Measurements from ENCODE around the gene GAREM1.

GAREM1 gene

DNA sequence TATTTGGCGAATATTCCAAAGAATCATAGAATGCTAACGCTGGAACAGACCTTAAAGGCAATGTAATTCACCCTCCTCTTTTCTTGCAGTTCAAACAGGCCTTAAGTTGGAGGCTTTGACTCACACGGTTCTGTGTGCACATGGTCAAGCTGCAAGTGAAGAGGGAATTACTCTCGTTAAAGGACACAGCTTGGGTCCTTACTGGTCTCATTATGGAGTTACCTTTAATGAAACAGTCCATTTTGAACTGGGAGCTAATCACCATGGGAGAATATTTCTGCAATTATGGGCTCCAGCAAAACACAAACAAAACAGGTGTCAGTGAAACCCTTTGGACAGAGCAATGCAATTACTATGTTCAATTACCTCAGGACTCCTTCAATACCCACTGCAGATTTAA lies 135.5 kb downstream of the GAREM1 start:
- DNase-seq (ENCODE audit: low read depth in 2 of 3, low spot score in 1 of 3), result no peak

- DNase-seq (ENCODE audit: low read depth in 2 of 3, low spot score in 1 of 3), result no peak
Measured at GRCh38 chr18:32333781-32334180, 136.9 kb downstream of the GAREM1 start.

GRCh38 chr18:32332708-32333107 lies 138.0 kb downstream of the GAREM1 start:
- no peak for DNase-seq (ENCODE audit: low read depth in 2 of 3, low spot score in 1 of 3)

GRCh38 chr18:32328974-32329373 lies 141.7 kb downstream of the GAREM1 start:
- no peak for DNase-seq (ENCODE audit: low read depth in 2 of 3, low spot score in 1 of 3)

DNA sequence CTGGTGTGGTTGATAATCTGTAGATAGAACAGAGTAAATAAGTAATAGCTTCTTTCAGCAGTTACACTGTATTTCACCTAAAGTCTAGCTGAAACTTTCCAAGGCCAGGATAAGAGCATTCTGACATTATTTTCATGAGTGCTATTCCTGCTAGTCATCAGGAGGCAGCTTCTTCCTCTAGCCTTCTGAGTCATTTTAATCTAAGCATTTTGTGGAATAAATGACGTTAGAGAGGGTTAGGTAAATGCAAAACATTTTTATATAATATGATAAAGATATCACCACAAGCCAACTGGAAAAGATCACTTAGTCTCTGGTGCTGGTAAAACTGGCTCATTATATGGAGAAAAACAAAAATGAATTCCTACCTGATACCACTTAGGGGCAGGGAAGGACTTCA lies 142.3 kb downstream of the GAREM1 start:
- DNase-seq (ENCODE audit: low read depth in 2 of 3, low spot score in 1 of 3), result no peak

DNA sequence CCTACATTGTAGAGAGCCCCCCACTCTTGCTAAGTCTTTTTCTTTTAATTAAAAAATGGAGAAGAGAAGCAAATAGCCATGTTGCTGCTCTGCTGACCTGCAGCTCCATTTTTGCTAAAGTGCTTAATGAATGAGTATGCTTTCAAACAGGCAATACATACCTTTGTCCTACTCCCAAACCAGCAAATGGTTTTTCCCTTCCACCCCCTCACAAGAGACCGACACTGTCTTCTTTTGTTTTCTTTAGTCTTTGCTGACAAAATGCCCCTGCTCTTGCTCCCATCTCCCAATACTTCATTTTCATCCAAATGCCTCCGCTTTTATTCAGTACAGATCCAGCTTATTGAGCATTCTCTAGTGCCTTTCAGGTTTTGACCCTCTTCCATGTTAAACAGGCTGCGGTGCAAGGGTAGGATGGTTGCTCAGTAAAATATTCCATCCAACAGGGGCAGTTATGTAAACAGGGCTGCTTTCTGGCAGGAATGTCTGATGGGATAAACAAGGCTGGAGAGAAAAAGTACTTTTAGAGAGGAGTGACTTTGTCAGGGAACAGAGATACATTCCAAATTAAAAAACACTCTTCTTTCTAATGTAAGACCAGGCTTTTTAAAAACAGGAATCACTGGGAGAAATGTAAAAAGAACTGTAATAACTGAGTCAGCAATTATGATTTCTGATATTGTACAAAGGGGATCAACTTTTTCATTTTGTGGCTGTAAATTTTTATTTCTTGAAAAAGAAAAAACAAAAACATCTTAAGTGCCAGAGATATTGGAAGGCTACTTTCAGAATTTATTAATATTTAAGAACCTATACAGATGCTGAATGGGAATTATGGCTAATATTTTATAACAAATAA lies 144.0 kb downstream of the GAREM1 start:
- DNase-seq (ENCODE audit: low read depth in 2 of 3, low spot score in 1 of 3), result no peak

- DNase-seq (ENCODE audit: low read depth in 2 of 3, low spot score in 1 of 3), result no peak
Measured at GRCh38 chr18:32324181-32324580, 146.5 kb downstream of the GAREM1 start.

- DNase-seq (ENCODE audit: low read depth in 2 of 3, low spot score in 1 of 3), result no peak
Measured at GRCh38 chr18:32321826-32322225, 148.9 kb downstream of the GAREM1 start.

DNA sequence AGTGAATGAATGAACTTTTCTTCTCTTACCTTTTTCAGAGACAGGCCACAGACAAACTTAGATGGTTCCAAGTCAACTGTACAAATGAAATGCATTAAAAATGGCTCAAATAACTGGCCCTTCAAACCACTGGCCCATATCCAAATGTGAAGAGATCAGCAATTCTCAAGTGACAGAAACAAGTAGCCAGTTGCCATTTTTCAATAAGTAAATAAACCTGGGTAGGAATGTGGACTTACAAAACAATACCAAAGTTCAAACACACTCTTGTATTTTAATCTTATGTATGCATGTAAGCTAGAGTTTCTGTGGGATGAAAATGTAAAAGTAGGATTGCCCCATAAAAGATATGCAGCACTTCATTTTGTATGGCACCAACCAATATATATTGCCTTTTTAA lies 151.6 kb downstream of the GAREM1 start:
- DNase-seq (ENCODE audit: low read depth in 2 of 3, low spot score in 1 of 3), result no peak

DNA sequence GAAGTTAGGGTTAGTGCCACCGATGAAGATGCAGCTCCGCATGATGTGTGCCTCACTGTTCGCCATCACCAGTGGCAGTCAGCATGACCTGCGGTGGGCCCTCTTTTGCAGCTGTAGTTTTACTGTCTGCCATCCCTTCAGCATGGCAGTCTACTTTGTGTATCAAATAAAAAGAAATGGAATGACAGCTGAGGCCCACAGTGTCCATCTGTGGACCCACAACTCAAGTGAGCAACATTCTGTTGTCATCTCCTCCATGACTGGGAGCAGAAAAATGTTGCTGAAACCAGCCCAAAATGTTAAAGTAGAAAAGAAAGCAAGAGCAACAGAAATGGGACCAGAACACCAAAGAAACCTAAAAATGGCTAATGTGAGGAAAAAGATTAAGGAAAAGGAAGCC lies 152.1 kb downstream of the GAREM1 start:
- DNase-seq (ENCODE audit: low read depth in 2 of 3, low spot score in 1 of 3), result no peak

- no peak for DNase-seq (ENCODE audit: low read depth in 2 of 3, low spot score in 1 of 3)
Measured at GRCh38 chr18:32317651-32318050, 153.0 kb downstream of the GAREM1 start.

GRCh38 chr18:32315881-32316280 lies 154.8 kb downstream of the GAREM1 start:
- DNase-seq (ENCODE audit: low read depth in 2 of 3, low spot score in 1 of 3), result no peak

DNA sequence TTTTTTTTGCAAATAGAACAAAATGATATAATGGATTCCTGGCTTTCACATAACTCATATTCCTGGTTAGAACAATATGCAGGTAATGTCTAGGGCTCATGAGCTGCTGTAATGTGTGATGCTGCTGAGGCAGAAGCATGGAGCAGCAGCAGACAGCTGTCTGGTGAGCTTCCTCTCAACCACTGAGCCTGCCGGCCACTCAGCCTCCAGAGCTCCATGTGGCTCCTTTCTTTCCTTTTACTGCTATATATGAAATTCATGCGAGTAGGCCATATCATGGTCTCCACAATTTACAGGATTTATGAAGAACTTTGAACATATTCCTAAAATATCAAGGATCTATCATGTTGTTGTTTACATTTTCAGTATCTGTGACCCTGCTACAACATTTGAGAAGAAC lies 159.9 kb downstream of the GAREM1 start:
- no peak for DNase-seq (ENCODE audit: low read depth in 2 of 3, low spot score in 1 of 3)

GRCh38 chr18:32310101-32310500 lies 160.6 kb downstream of the GAREM1 start:
- no peak for DNase-seq (ENCODE audit: low read depth in 2 of 3, low spot score in 1 of 3)

DNA sequence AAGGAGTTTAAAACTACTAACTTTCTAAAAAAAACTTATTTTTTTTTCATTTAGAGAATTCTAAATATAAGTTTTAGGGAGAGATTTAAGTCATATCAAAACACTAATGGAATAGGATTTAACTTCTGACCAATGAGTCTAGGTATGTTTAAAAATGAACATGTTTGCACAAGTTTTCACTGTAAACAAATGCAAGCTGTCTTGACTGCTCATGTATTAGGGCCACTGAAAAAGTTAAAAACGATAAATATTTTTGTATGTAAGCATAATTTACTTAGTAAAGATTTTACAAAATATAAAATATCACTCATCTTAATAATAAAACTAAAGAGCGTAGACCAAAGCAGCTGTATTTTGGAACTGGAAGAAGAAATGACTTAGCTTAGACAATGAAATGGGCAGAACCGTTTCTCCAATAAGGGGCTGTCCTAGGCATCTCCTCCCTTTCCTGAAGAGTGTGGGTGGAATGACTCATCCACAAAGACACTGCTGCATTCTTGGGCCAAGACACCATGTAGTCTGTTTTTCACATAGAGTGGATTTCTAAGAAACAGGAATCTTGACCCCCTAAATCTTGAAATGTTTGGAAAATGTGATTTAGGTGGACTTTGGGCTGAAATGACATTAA lies 162.1 kb downstream of the GAREM1 start:
- DNase-seq (ENCODE audit: low read depth in 2 of 3, low spot score in 1 of 3), result no peak

- DNase-seq (ENCODE audit: low read depth in 2 of 3, low spot score in 1 of 3), result no peak
Measured at GRCh38 chr18:32303400-32303799, 167.3 kb downstream of the GAREM1 start.

GRCh38 chr18:32302806-32303205 lies 167.9 kb downstream of the GAREM1 start:
- no peak for DNase-seq (ENCODE audit: low read depth in 2 of 3, low spot score in 1 of 3)

DNA sequence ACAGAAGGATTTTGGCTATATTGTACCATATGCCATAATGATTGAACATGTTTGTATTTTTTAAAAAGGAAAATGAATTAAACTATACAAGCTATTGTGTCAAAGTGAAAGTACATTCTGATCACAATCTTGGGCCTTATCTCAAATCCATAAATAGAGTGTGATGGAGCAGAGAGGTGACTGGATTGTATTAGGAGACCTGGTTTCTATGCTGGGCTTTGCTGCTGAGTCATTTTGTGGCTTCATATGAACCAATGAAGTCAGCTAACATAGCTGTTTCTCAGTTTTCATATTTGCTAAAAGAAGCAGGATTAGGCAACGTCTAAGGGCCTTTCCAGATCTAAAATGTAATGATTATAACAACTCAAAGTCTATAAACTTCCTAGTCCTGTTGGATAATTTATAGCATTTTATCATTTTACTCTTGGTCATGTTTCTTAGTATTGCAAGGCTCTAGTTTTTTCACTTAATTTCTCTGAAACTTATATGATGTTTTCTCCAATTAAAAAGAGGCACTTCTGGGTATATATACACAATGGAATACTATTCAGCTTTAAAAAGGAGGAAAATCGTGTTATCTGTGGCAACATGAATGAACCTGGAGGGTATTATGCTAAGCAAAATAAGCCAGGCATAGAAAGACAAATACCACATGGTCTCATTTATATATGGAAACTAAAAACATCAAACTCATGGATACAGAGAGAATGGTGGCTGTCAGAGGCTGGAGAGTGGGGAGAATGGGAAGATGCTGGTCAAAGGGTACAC lies 168.5 kb downstream of the GAREM1 start:
- DNase-seq (ENCODE audit: low read depth in 2 of 3, low spot score in 1 of 3), result no peak

DNA sequence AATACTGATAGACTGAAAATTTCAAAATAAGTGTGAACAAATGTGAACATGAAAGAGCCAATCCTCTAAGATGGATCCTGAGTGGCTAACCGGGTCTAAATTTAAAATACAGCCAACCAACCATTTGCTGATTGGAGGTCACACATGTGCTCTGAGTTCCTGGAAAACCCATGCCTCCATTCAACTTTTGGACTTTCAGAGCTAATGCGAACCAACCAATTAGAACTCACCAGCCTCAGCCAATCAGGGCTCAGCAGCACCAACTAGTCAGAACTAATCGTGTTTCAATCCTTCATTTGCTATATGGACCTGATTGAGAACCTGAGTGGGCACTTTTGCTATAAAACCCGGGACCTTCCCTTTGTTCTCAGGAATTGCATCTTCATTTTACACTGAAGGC lies 169.3 kb downstream of the GAREM1 start:
- no peak for DNase-seq (ENCODE audit: low read depth in 2 of 3, low spot score in 1 of 3)

DNA sequence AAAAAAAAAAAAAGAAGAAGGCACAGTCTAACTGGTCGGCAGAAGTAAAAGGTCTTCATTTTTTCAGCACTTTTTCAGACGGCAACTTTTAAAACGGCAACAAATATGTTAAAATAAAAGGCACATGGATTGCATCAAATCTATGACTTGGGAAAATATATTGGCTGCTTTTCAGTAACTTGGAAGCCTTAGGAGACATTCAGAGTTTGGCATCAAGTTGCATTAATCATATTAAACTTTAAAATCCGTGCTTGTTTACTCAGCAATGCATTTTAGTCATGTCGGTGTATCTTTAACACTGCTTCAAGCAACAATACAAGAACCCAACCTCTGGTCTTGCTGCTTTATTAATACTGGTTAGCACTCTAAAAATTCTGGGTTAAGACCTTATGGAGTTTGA lies 169.8 kb downstream of the GAREM1 start:
- no peak for DNase-seq (ENCODE audit: low read depth in 2 of 3, low spot score in 1 of 3)

- DNase-seq (ENCODE audit: low read depth in 2 of 3, low spot score in 1 of 3), result no peak
Measured at GRCh38 chr18:32299484-32299883, 171.2 kb downstream of the GAREM1 start.

- DNase-seq (ENCODE audit: low read depth in 2 of 3, low spot score in 1 of 3), result no peak
Measured at GRCh38 chr18:32298171-32298667, 172.5 kb downstream of the GAREM1 start.

All from stimulated activated CD4-positive, alpha-beta T cell treated with anti-CD3 and anti-CD28 coated beads, Interleukin-12 subunit alpha, Interleukin-12 subunit beta, amount 100 ng/mL, for 48 hours (primary cell).